Right hindlimb (tissue), 1 donor: ENCODE measurements around the gene RNF223.

Experiments used
- DNase-seq: peaks from one replicate; pipeline ENCODE4 v3.0.0-alpha.2; 2018

RNF223 gene

GRCh38 chr1:1073743-1074587 lies at the start of gene RNF223:
TSS of gene RNF223 (minus strand) at chr1:1074306. CDS start at chr1:1072566, 1,740 bp downstream.
- DNase-seq: no peak

- peak; percentile 35 for DNase-seq
These were observed 48.9 kb upstream of the RNF223 start for GRCh38 chr1:1122981-1123480.

- peak; percentile 83 for DNase-seq
These were observed 48.1 kb upstream of the RNF223 start for GRCh38 chr1:1122078-1122811.

- peak; percentile 17 for DNase-seq
These were observed 47.5 kb upstream of the RNF223 start for GRCh38 chr1:1121611-1122077.

- DNase-seq: no peak
These were observed 46.9 kb upstream of the RNF223 start for GRCh38 chr1:1120866-1121591.

- DNase-seq: peak; percentile 19
These were observed 46.0 kb upstream of the RNF223 start for GRCh38 chr1:1120096-1120495.

GRCh38 chr1:1119272-1119890 lies 45.3 kb upstream of the RNF223 start:
- DNase-seq: peak; percentile 17

GRCh38 chr1:1118876-1119220 lies 44.7 kb upstream of the RNF223 start:
- no peak for DNase-seq

GRCh38 chr1:1118011-1118875 lies 44.1 kb upstream of the RNF223 start:
- DNase-seq: peak; percentile 28

- DNase-seq: peak; percentile 27
These were observed 43.3 kb upstream of the RNF223 start for GRCh38 chr1:1117469-1117831.

GRCh38 chr1:1116701-1117468 lies 42.8 kb upstream of the RNF223 start:
- peak; percentile 32 for DNase-seq

- peak; percentile 100 for DNase-seq
These were observed 41.9 kb upstream of the RNF223 start, which contains the start of gene C1orf159 for GRCh38 chr1:1115786-1116700. TSS of gene C1orf159 (minus strand) at chr1:1116089. CDS start at chr1:1091543, 24,546 bp downstream.

- DNase-seq: peak; percentile 46
These were observed 41.2 kb upstream of the RNF223 start for GRCh38 chr1:1115136-1115785.

GRCh38 chr1:1114431-1114830 lies 40.3 kb upstream of the RNF223 start:
- DNase-seq: no peak

- no peak for DNase-seq
These were observed 38.3 kb upstream of the RNF223 start for GRCh38 chr1:1112237-1112985.

- no peak for DNase-seq
These were observed 37.6 kb upstream of the RNF223 start for GRCh38 chr1:1111516-1112236.

GRCh38 chr1:1110561-1110971 lies 36.5 kb upstream of the RNF223 start:
- DNase-seq: no peak

- DNase-seq: no peak
These were observed 35.6 kb upstream of the RNF223 start for GRCh38 chr1:1109743-1110142.
